Esophagus muscularis mucosa (tissue), 4 donors: Measurements from ENCODE around the gene GPR62. TPM values are rescaled to one million over a fixed set of nuclear protein-coding genes. Genes with fewer than 3 reads are reported as not detected.
"Not testable (repeated sequence)": the region's sequence is repeated elsewhere in the genome, so short reads cannot be mapped to it uniquely, and the experiment has no call there.

Experiments used
- DNase-seq: peaks from one replicate; pipeline ENCODE4 v3.0.0-alpha.2; 2017; ENCODE audit errors: extremely low spot score
- H3K27ac ChIP-seq, 4 donors: fragments of 200-600 bp; sonication (generic); replicated peaks in 1 of 4; 1 replicate in 3 of 4; 2 replicates in 1 of 4; pipeline ENCODE4 v1.5.1; 2016 to 2019; ENCODE audit warnings: mild to moderate bottlenecking in 1 of 4
- H3K27me3 ChIP-seq, 4 donors: fragments of 200-600 bp; sonication (generic); one replicate each; pipeline versions ENCODE4 v1.5.1 to v1.6.0; 2016 to 2019
- H3K36me3 ChIP-seq, 4 donors: fragments of 200-600 bp; sonication (generic); one replicate each; pipeline ENCODE4 v1.5.1; 2016 to 2019
- H3K4me1 ChIP-seq, 4 donors: fragments of 200-600 bp; sonication (generic); one replicate each; pipeline ENCODE4 v1.5.1; 2016 to 2019
- H3K4me3 ChIP-seq, 4 donors: fragments of 200-600 bp; sonication (generic); 1 replicate in 2 of 4; 2 replicates in 2 of 4; pipeline ENCODE4 v1.5.1; 2016 to 2019; ENCODE audit warnings: mild to moderate bottlenecking in 4 of 4, moderate library complexity in 1 of 4
- H3K9me3 ChIP-seq, 4 donors: fragments of 200-600 bp; sonication (generic); 1 replicate in 3 of 4; 2 replicates in 1 of 4; pipeline ENCODE4 v1.5.1; 2016 to 2019
- EP300 ChIP-seq: sonication (generic); formaldehyde crosslinking; IDR thresholded peaks from one replicate; pipeline ENCODE4 v1.6.1; 2017; ENCODE audit warnings: antibody characterized with exemption
- POLR2A ChIP-seq: fragments of 450-650 bp; IDR thresholded peaks from one replicate; pipeline ENCODE4 v1.6.1; 2017; ENCODE audit warnings: antibody characterized with exemption, moderate library complexity, mild to moderate bottlenecking, low read depth
- POLR2AphosphoS5 ChIP-seq, 2 donors: sonication (generic); formaldehyde crosslinking; IDR thresholded peaks; one replicate each; pipeline ENCODE4 v1.6.1; 2017; ENCODE audit warnings: antibody characterized with exemption in 2 of 2
- WGBS: methylation state at CpG from one replicate; pipeline ENCODE4 v1.1.5; 2018; 5-methylcytosine and 5-hydroxymethylcytosine counted together
- intact Hi-C: fragments of 100-400 bp; cut with DNase I; formaldehyde crosslinking; loops from one replicate; pipeline ENCODE4 v1.15.1; 2023
- total RNA-seq, 4 donors: library from RNA; depleted of rRNA; stranded (reverse); fragments of >200 nt; gene quantifications; one replicate each; pipeline versions ENCODE4 v1.1.0 to v1.2.1, GENCODE V29; 2016
- TF ChIP-seq, protein P1 (sequence below), 3 experiments: fragments of 200-600 bp in 2 of 3; fragments of 450-650 bp in 1 of 3; sonication (generic) in 2 of 3; IDR thresholded peaks; one replicate each; pipeline ENCODE4 v1.5.1; 2017 to 2019; ENCODE audit warnings: antibody characterized with exemption in 3 of 3, mild to moderate bottlenecking in 2 of 3, moderate library complexity in 1 of 3

The GPR62 gene
- total RNA-seq, 4 donors from 2014 or later: 0.11 to 0.42 (median 0.18) TPM

DNA sequence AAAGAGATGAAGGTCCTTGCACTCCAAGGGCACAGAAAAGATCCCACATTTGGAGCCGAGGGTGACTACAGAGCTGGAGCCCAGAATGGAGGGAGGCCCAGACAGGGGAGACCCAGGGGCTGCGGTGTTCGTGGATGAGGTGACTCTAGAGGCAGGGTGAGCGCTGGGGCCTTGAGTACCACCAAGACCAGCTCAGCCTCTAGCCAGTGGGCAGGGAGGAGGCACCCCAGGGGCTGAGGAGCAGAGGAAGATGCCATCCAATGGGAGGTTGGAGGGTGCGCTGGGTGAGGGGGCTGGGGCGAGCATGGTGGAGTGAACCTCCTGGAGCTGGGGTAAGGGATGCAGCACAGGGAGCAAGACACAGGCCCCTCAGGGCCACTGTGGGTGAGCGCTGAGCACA lies 26.7 kb upstream of the GPR62 start:
- intact Hi-C loops: no loop called here
- H3K27ac ChIP-seq: no peak overlapping the region

DNA sequence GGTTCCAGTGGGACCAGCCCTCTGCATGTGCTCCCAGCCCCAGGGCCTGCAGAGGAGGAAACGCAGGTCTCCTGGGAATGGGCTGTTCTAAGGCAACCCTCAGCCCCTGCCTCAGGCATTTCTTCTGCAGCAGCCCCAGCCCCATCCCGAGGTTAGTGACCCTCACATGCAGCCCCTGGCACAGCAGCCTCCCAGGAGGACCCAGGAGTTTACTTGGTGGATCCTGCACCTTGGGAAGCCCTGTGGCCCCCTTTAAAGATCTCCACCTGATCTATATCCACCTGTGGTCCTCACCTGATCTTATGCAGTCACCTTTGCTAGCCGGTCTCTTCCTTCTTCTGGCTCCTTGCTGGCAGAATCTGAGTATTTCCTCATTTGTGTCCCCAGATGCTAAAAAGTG lies 26.2 kb upstream of the GPR62 start:
- H3K4me3 ChIP-seq, DNase-seq, H3K27me3 ChIP-seq, H3K27ac ChIP-seq, H3K4me1 ChIP-seq, intact Hi-C loops, H3K9me3 ChIP-seq: not testable (repeated sequence)
- WGBS: 68% methylated on average over 2 of the region's 3 CpGs
- peaks cover 9 to 27% (median 17%) of the 10 kb centered on the region in 4 donors for H3K36me3 ChIP-seq

More for the DNA sequence above, 26.7 kb upstream of the GPR62 start:
- Histone ChIP-seq H3K36me3 (peaks cover 4 to 22% (median 12%) of the 10 kb centered on the region in 4 donors), H3K27me3 (no peaks in the 10 kb centered on the region), H3K4me1 (no peaks in the 10 kb centered on the region), H3K9me3 (no peaks in the 10 kb centered on the region), H3K4me3 (no peak overlapping the region)
- 95% methylated on average over 7 of the region's 7 CpGs for WGBS
- DNase-seq: no peak
- no peak for TF ChIP-seq POLR2A
- no peak for TF ChIP-seq EP300
- TF ChIP-seq, protein P1, sequence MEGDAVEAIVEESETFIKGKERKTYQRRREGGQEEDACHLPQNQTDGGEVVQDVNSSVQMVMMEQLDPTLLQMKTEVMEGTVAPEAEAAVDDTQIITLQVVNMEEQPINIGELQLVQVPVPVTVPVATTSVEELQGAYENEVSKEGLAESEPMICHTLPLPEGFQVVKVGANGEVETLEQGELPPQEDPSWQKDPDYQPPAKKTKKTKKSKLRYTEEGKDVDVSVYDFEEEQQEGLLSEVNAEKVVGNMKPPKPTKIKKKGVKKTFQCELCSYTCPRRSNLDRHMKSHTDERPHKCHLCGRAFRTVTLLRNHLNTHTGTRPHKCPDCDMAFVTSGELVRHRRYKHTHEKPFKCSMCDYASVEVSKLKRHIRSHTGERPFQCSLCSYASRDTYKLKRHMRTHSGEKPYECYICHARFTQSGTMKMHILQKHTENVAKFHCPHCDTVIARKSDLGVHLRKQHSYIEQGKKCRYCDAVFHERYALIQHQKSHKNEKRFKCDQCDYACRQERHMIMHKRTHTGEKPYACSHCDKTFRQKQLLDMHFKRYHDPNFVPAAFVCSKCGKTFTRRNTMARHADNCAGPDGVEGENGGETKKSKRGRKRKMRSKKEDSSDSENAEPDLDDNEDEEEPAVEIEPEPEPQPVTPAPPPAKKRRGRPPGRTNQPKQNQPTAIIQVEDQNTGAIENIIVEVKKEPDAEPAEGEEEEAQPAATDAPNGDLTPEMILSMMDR (IDR thresholded peaks at IDR 0.05): no peak
- no peak for TF ChIP-seq POLR2AphosphoS5 (IDR thresholded peaks at IDR 0.05)

DNA sequence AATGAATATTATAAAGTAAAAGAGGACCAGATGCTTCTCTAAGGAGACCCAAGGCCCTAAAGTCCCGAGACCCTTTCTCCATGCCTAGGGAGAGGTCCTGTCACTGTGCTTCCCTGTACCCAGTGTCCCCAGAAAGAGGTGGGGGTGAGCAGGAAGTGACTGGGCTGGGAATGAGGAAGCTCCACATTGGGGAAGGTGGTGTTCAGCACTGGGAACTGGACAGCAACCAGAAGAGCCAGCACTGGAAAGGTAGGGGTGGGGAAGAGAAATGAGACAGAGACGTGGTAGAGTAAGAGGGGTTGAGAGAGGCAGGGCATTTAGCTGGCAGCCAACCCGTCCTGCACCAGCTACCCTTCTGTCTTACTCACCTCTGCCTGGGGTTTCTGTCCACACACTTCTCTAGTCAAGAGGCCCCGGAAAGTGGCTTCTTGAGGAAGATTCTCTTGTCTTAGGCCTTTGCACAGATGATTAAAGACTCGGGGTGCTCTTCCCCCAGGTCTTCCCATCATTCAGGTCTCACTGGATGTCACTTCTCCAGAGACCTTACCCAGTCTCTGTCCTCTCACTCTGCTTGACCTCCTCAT lies 25.7 kb upstream of the GPR62 start:
- Histone ChIP-seq H3K4me3 (no peak overlapping the region), H3K27me3 (no peaks in the 10 kb centered on the region), H3K4me1 (no peaks in the 10 kb centered on the region), H3K27ac (no peak overlapping the region), H3K36me3 (peaks cover 15 to 33% (median 22%) of the 10 kb centered on the region in 4 donors), H3K9me3 (no peaks in the 10 kb centered on the region)
- TF ChIP-seq, protein P1 (IDR thresholded peaks at IDR 0.05): no peak
- no peak for TF ChIP-seq EP300
- TF ChIP-seq POLR2AphosphoS5 (IDR thresholded peaks at IDR 0.05): no peak
- TF ChIP-seq POLR2A: no peak
- intact Hi-C loops: no loop called here
- 81% methylated on average over 5 of the region's 5 CpGs for WGBS
- DNase-seq: no peak

DNA sequence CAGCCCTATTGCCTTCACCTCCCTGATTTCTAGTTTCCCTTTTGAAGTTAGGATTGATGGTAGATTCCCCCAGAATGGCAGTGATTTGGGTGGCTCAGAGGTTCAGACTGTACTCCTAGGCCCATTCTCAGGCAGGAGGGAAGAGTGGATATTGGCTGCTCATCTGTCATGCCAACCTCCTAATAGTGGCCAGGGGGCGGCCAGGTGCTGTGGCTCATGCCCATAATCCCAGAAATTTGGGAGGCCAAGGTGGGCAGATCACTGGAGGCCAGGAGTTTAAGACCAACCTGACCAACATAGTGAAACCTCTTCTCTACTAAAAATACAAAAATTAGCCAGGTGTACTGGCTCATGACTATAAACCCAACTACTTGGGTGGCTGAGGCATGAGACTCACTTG lies 24.7 kb upstream of the GPR62 start:
- peaks cover 24 to 42% (median 32%) of the 10 kb centered on the region in 4 donors for H3K36me3 ChIP-seq
- DNase-seq: no peak
- no peaks in the 10 kb centered on the region for H3K9me3 ChIP-seq
- no peak overlapping the region for H3K4me3 ChIP-seq
- H3K4me1 ChIP-seq: no peaks in the 10 kb centered on the region
- no peak overlapping the region for H3K27ac ChIP-seq
- H3K27me3 ChIP-seq: no peaks in the 10 kb centered on the region
- intact Hi-C loops: no loop called here
- TF ChIP-seq, protein P1 (IDR thresholded peaks at IDR 0.05): no peak
- no peak for TF ChIP-seq POLR2A
- no peak for TF ChIP-seq POLR2AphosphoS5 (IDR thresholded peaks at IDR 0.05)
- TF ChIP-seq EP300: no peak
- WGBS: no CpG with 5 or more reads among the region's 1 CpG

DNA sequence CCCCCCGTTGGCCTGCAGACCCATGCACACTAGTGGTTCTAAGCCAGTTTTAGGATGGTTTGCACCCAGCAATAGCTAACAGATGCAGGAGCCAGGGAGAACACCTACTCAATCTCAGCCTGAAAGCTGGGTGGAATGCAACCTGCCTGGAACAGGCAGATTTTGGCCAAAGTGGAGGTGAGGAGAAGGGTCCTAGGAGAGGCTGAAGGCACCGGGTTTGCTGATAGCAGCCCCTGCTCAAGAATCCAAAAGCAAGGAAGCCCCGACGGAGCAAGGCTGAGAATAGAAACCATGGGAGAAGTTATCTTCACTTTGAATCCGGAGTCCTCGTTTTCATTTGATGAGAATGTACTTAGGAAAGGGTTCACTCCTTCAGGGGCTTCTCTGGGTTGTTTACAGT lies 23.4 kb upstream of the GPR62 start:
- H3K36me3 ChIP-seq: peaks cover 37 to 55% (median 45%) of the 10 kb centered on the region in 4 donors
- no peak for DNase-seq
- H3K4me1 ChIP-seq: no peaks in the 10 kb centered on the region
- intact Hi-C loops: no loop called here
- H3K27me3 ChIP-seq: no peaks in the 10 kb centered on the region
- no peaks in the 10 kb centered on the region for H3K9me3 ChIP-seq
- 91% methylated on average over 6 of the region's 6 CpGs for WGBS
- H3K4me3 ChIP-seq: no peak overlapping the region
- no peak overlapping the region for H3K27ac ChIP-seq
- TF ChIP-seq POLR2A (no peak), EP300 (no peak), POLR2AphosphoS5 (IDR thresholded peaks at IDR 0.05) (no peak)
- TF ChIP-seq, protein P1 (IDR thresholded peaks at IDR 0.05): no peak
